Ovary (tissue), 9 donors: Measurements from ENCODE around the gene SPEG. TPM values are rescaled to one million over a fixed set of nuclear protein-coding genes. Genes with fewer than 3 reads are reported as not detected.
A peak's percentile ranks its signal among the peaks of the same experiment; 100 is the strongest.

ENCODE experiments used
- DNase-seq, 5 donors: peaks; one replicate each; pipeline ENCODE4 v3.0.0-alpha.2; 2019 to 2020
- H3K27ac ChIP-seq, 2 donors: fragments of 200-600 bp; one replicate each; pipeline versions ENCODE4 v1.5.1 to v1.8.0; 2019 to 2022
- H3K27me3 ChIP-seq: fragments of 200-600 bp; one replicate; pipeline ENCODE4 v1.8.0; 2022
- H3K36me3 ChIP-seq: fragments of 200-600 bp; sonication (generic); one replicate; pipeline ENCODE4 v1.5.1; 2019
- H3K4me1 ChIP-seq: one replicate; pipeline ENCODE4 v1.8.1; 2013; ENCODE audit warnings: mild to moderate bottlenecking, moderate library complexity; ENCODE audit not compliant: insufficient read depth
- H3K4me3 ChIP-seq: fragments of 200-600 bp; sonication (generic); one replicate; pipeline ENCODE4 v1.5.1; 2017
- H3K9me3 ChIP-seq, 2 donors: fragments of 200-600 bp in 1 of 2; sonication (generic) in 1 of 2; one replicate each; pipeline versions ENCODE4 v1.5.1 to v1.8.1; 2013 to 2019; ENCODE audit warnings: mild to moderate bottlenecking in 1 of 2, moderate library complexity in 1 of 2
- EP300 ChIP-seq: sonication (generic); formaldehyde crosslinking; IDR thresholded peaks from one replicate; pipeline ENCODE4 v1.6.1; 2017; ENCODE audit warnings: antibody characterized with exemption
- POLR2A ChIP-seq: fragments of 450-650 bp; IDR thresholded peaks from one replicate; pipeline ENCODE4 v1.6.1; 2017; ENCODE audit warnings: antibody characterized with exemption, mild to moderate bottlenecking, moderate library complexity
- WGBS, 3 donors: extraction: QIAGEN DNeasy Blood & Tissue Kit in 1 of 3; methylation state at CpG; one replicate each; pipeline versions ENCODE4 v1.1.5 to v1.1.7; 2013 to 2017; 5-methylcytosine and 5-hydroxymethylcytosine counted together
- intact Hi-C, 4 donors: fragments of 100-400 bp; cut with DNase I; formaldehyde crosslinking; loops; one replicate each; pipeline versions ENCODE4 v1.11.0 to v1.15.1; 2022 to 2023
- polyA plus RNA-seq, 2 donors: library from polyadenylated mRNA; stranded (reverse); fragments of 200-250 nt in 1 of 2; fragments of 350-450 nt in 1 of 2; fragmentation: Illumina TruSeq in 1 of 2; extraction: RNeasy Lipid Tissue Mini Kit (QIAGEN cat#74804) in 1 of 2; gene quantifications; one replicate each; pipeline ENCODE4 v1.2.3, GENCODE V29; 2013 to 2014
- total RNA-seq, 7 donors: library from RNA; depleted of rRNA in 2 of 7; stranded (reverse); fragments of >200 nt in 2 of 7; fragmentation: NEBNext Ultra II Directional in 3 of 7; extraction: Animal tissue kit (Norgen Biotek cat#: 25700) in 3 of 7; gene quantifications; one replicate each; pipeline versions ENCODE4 v1.1.0 to v1.2.4, GENCODE V29; 2016 to 2023
- TF ChIP-seq, protein P1 (sequence below), 3 donors: fragments of 450-650 bp in 2 of 3; fragments of 200-600 bp in 1 of 3; IDR thresholded peaks; one replicate each; pipeline versions ENCODE4 v1.5.1 to v1.8.0; 2016 to 2022; ENCODE audit warnings: antibody characterized with exemption in 3 of 3, mild to moderate bottlenecking in 1 of 3
- donor health status: DM: no; HTN: no; CAD: no; lungs with moderate emphysema.
- donor health status: DM: no; HTN: no; CAD: no.
- donor health status: Bipolar disorder and iron deficiency.
- donor health status: DM: yes; HTN: yes; CAD: no.
- donor health status: DM: no; HTN: no; CAD: no.
- donor health status: DM: yes; HTN: yes; CAD: no.

Gene SPEG
- total and polyA plus RNA-seq, 9 donors = 9.9 to 79.7 (median 29.6) TPM

DNA sequence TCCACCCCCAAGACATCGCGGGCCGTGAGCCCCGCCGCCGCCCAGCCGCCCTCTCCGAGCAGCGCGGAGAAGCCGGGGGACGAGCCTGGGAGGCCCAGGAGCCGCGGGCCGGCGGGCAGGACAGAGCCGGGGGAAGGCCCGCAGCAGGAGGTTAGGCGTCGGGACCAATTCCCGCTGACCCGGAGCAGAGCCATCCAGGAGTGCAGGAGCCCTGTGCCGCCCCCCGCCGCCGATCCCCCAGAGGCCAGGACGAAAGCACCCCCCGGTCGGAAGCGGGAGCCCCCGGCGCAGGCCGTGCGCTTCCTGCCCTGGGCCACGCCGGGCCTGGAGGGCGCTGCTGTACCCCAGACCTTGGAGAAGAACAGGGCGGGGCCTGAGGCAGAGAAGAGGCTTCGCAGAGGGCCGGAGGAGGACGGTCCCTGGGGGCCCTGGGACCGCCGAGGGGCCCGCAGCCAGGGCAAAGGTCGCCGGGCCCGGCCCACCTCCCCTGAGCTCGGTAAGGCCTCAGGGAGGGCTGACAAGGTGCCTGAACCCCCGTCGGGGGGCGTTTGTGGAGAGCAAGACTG lies 14.2 kb downstream of the SPEG start:
- Histone ChIP-seq H3K4me3 (no peak overlapping the region), H3K27me3 (no peaks in the 10 kb centered on the region), H3K9me3 (no peaks in the 10 kb centered on the region), H3K36me3 (no peaks in the 10 kb centered on the region), H3K4me1 (peaks cover 9% of the 10 kb centered on the region), H3K27ac (no peak overlapping the region)
- TF ChIP-seq EP300 = no peak
- DNase-seq = peak in 1 of 5 donors; percentile 7
- 70 to 82% (median 79%) methylated on average over 51 of the region's 51 CpGs for WGBS, 3 donors
- intact Hi-C loops = no loop called here

DNA sequence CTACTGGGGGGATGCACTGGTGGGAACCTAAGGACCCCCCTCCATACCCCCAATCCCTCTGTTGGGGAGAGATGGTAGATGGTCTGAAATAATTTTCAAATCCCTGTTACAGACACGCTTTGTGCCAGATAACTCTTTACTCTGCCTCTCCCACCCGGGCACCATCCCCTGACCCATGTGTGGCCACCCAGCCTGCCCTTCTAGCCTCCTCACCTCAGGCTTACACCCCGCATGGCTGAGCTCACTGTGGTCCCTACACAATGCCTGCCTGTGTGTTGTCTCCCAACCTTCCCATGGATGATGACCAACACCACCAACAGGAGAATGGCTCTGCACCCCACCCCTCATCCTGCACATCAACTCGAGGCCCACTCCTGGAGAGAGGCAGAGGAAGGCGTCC lies 15.0 kb downstream of the SPEG start:
- TF ChIP-seq POLR2A (no peak), EP300 (no peak)
- TF ChIP-seq, protein P1, sequence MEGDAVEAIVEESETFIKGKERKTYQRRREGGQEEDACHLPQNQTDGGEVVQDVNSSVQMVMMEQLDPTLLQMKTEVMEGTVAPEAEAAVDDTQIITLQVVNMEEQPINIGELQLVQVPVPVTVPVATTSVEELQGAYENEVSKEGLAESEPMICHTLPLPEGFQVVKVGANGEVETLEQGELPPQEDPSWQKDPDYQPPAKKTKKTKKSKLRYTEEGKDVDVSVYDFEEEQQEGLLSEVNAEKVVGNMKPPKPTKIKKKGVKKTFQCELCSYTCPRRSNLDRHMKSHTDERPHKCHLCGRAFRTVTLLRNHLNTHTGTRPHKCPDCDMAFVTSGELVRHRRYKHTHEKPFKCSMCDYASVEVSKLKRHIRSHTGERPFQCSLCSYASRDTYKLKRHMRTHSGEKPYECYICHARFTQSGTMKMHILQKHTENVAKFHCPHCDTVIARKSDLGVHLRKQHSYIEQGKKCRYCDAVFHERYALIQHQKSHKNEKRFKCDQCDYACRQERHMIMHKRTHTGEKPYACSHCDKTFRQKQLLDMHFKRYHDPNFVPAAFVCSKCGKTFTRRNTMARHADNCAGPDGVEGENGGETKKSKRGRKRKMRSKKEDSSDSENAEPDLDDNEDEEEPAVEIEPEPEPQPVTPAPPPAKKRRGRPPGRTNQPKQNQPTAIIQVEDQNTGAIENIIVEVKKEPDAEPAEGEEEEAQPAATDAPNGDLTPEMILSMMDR (IDR thresholded peaks at IDR 0.05) = no peak
- WGBS, 3 donors = 76 to 83% (median 80%) methylated on average over 5 of the region's 5 CpGs
- no peaks in the 10 kb centered on the region for H3K36me3 ChIP-seq
- no peaks in the 10 kb centered on the region for H3K27me3 ChIP-seq
- H3K9me3 ChIP-seq = no peaks in the 10 kb centered on the region
- intact Hi-C loops = no loop called here
- DNase-seq = peak in 1 of 5 donors; percentile 9
- H3K4me1 ChIP-seq = peaks cover 14% of the 10 kb centered on the region
- H3K4me3 ChIP-seq = no peak overlapping the region
- H3K27ac ChIP-seq = no peak overlapping the region

DNA sequence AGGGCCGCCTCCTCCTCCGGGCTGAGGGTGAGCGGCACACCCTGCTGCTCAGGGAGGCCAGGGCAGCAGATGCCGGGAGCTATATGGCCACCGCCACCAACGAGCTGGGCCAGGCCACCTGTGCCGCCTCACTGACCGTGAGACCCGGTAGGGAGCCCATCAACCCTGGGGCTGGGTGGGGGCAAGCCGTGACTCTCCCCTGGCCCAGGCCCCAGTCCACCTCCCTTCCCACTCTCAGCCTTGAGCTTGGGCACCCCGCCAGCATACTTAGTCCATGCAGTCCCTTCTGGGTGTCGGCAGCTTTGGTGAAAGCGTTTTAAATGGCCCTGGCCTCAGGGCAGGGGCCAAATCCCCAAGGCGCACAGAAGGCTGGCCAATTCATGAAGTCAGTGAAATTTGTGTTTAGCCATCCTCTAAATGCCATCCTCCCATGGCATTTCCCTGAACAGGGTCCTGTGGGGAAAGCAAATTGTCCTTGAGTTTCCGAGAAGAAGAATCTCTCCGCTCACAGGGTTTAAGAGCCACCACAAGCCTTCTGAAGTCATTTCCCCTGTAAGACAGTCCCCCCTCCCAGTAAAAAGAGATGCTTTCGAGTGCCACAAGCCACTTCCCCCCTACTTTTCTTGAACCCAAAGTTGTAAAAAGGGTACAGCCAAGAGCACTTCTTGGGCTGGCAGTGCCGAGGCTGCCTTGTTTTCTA lies 17.2 kb downstream of the SPEG start:
- Histone ChIP-seq H3K9me3 (no peaks in the 10 kb centered on the region), H3K27ac (peak overlapping the region in 1 of 2 donors; percentile 21), H3K36me3 (no peaks in the 10 kb centered on the region), H3K4me1 (peaks cover 14% of the 10 kb centered on the region), H3K27me3 (no peaks in the 10 kb centered on the region), H3K4me3 (no peak overlapping the region)
- intact Hi-C loops = no loop called here
- DNase-seq = peak in 4 of 5 donors; percentile 55 to 69 (median 59)
- WGBS, 3 donors = 64 to 69% (median 69%) methylated on average over 15 to 18 of the region's 18 CpGs
- TF ChIP-seq POLR2A = no peak
- peak; percentile 29 for TF ChIP-seq EP300
- TF ChIP-seq, protein P1 (IDR thresholded peaks at IDR 0.05) = no peak

DNA sequence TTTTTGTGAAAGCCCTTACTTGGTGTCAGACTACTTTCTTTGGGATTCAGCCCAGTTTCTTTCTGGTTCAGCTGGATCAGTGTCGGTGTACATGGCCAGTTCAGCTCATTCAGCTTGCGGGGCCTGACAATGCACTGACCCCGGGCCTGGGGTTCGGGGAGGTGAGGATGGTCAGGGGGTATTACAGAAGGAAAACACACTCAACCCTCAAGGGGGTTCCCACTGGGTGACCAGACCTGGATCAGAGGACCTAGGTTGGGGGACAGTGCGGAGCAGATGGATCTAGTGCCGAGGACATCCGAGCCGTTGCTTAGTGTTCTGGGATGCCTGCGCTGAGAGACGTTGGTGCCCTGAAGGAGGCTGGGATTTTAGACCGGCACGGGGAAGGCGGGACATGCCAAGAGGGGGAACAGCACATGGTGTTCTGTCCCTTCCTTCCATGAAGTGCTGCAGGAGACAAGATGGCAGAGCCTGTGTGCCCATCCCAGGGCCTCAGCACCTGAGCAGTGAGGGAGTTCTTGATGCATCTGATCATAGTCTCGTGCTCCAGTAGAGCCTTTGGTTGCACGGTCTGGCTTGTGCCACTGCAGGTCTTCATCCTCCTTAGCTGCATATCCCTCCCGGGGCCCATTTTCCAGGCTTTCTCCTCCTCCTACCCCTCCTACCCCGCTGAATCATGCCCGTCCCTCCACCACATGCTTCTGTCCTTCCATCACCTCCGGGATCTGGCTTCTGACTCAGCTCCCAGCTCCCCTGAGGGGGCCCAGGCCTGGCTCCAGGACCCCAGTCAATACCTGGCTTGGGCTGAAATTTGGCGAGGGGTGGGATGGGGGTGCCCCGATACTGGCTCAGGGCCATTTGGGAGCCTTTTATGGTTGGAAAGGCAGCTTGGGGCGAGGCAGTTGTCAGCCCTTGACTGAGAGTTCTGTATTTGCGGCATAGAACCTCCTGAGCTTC lies 18.0 kb downstream of the SPEG start:
- Histone ChIP-seq H3K4me3 (no peak overlapping the region), H3K9me3 (no peaks in the 10 kb centered on the region), H3K27ac (peak overlapping the region; percentile 11 to 21), H3K4me1 (peaks cover 16% of the 10 kb centered on the region), H3K27me3 (no peaks in the 10 kb centered on the region), H3K36me3 (no peaks in the 10 kb centered on the region)
- TF ChIP-seq POLR2A = no peak
- peak; percentile 30 for TF ChIP-seq EP300
- 62 to 69% (median 64%) methylated on average over 23 of the region's 23 CpGs for WGBS, 3 donors
- intact Hi-C loops = no loop called here
- DNase-seq = peak; percentile 28 to 67 (median 65)
